ENCODE results near the gene HSPB3.

GRCh38 chr5:54484219-54484894 is 28.9 kb downstream of the HSPB3 start:
- TF ChIP-seq CTCF (IDR thresholded peaks at IDR 0.05), result no peak
- TF ChIP-seq POLR2AphosphoS5 (IDR thresholded peaks at IDR 0.05), result no peak
- no peak for TF ChIP-seq POLR2A (IDR thresholded peaks at IDR 0.05)

Measured in breast epithelium (tissue), 3 donors.